Fibroblast of skin of scalp (primary cell): Measurements from ENCODE around the gene CIITA.

Experiments
- DNase-seq: peaks from one replicate; pipeline ENCODE4 v3.0.0-alpha.2; 2013

Gene CIITA

GRCh38 chr16:10982465-10983150, 105.6 kb downstream of the CIITA start:
- no peak for DNase-seq

GRCh38 chr16:10983159-10983558, 106.2 kb downstream of the CIITA start:
- no peak for DNase-seq

DNA sequence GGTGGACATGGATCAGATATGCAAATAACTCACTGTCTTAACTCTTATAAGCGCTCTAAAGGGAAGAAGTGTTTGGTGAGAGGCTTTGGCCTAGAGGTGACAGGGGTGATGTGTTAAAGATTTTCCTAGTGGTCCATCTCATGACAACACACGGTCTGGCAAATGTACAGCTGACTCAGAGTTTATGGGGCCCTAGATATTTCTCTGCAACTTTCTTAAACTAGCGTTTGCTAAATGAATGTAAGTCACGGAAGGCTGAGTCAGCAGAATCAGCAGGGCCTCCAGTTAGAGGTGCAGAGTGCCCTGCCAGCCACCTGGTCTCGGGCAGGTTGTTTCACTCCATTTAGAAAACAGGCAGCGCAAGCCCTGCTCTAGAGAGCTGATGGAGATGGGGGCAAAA, 107.5 kb downstream of the CIITA start:
- DNase-seq: peak; percentile 45
